ENCODE results near the gene SRPK1.

SRPK1 gene

GRCh38 chr6:35801148-35801547 lies 119.8 kb downstream of the SRPK1 start:
- Histone ChIP-seq H3K14ac (ENCODE audit: low read length) (no peak overlapping the region), H3K36me3 (replicated peaks in 1 of 2; ENCODE audit: control insufficient read depth in 2 of 2, insufficient read depth in 2 of 2, low read length in 2 of 2) (no peaks in the 10 kb centered on the region), H2BK5ac (ENCODE audit: low read length) (no peak overlapping the region), H3K18ac (ENCODE audit: low read length) (no peak overlapping the region), H3K4me3 (ENCODE audit: low read length in 2 of 2) (no peak overlapping the region), H3K23ac (ENCODE audit: low read depth, low read length, poor library complexity) (no peak overlapping the region), H2BK12ac (ENCODE audit: low read length) (no peak overlapping the region), H2BK120ac (ENCODE audit: low read depth, low read length) (no peak overlapping the region), H4K8ac (ENCODE audit: low read depth, low read length) (no peak overlapping the region), H3K9me3 (replicated peaks in 1 of 2; ENCODE audit: control insufficient read depth in 2 of 2, insufficient read depth in 1 of 2, low read depth in 1 of 2, low read length in 2 of 2) (no peaks in the 10 kb centered on the region), H2AK5ac (ENCODE audit: low read depth, low read length) (no peak overlapping the region), H3K79me1 (ENCODE audit: low read depth, low read length) (no peaks in the 10 kb centered on the region), H3K27ac (replicated peaks; ENCODE audit: low read length) (no peak overlapping the region), H3K27me3 (ENCODE audit: control insufficient read depth in 3 of 3, insufficient read depth in 3 of 3, low read depth in 1 of 3, low read length in 3 of 3) (peaks cover 0 to 13% (median 0%) of the 10 kb centered on the region in 3 experiments), H4K91ac (ENCODE audit: low read depth, low read length, poor library complexity) (no peak overlapping the region), H3K9ac (ENCODE audit: low read depth, low read length, poor library complexity) (no peak overlapping the region), H3K4me2 (ENCODE audit: insufficient read depth, low read length, poor library complexity, severe bottlenecking) (no peak overlapping the region), H3K4ac (ENCODE audit: low read length) (no peak overlapping the region), H2BK15ac (ENCODE audit: low read length) (no peak overlapping the region), H2AFZ (ENCODE audit: low read length) (no peak overlapping the region), H3K4me1 (ENCODE audit: control insufficient read depth in 2 of 2, insufficient read depth in 1 of 2, low read depth in 1 of 2, low read length in 2 of 2) (peaks cover 0 to 1% of the 10 kb centered on the region in 2 donors)
- WGBS, 2 donors (ENCODE audit: extremely low coverage in 2 of 2, insufficient read length in 2 of 2, insufficient replicate concordance in 1 of 2) = no CpG with 5 or more reads among the region's 3 CpGs
- no peak for DNase-seq (ENCODE audit: low spot score)

- Histone ChIP-seq H3K18ac (ENCODE audit: low read length) (no peak overlapping the region), H3K27me3 (ENCODE audit: control insufficient read depth in 3 of 3, insufficient read depth in 3 of 3, low read depth in 1 of 3, low read length in 3 of 3) (peaks cover 0 to 13% (median 0%) of the 10 kb centered on the region in 3 experiments), H3K4me2 (ENCODE audit: insufficient read depth, low read length, poor library complexity, severe bottlenecking) (no peak overlapping the region), H3K4me1 (ENCODE audit: control insufficient read depth in 2 of 2, insufficient read depth in 1 of 2, low read depth in 1 of 2, low read length in 2 of 2) (no peaks in the 10 kb centered on the region), H3K4me3 (ENCODE audit: low read length in 2 of 2) (no peak overlapping the region), H2BK12ac (ENCODE audit: low read length) (no peak overlapping the region), H4K91ac (ENCODE audit: low read depth, low read length, poor library complexity) (no peak overlapping the region), H2AK5ac (ENCODE audit: low read depth, low read length) (no peak overlapping the region), H2BK15ac (ENCODE audit: low read length) (no peak overlapping the region), H2BK120ac (ENCODE audit: low read depth, low read length) (no peak overlapping the region), H2BK5ac (ENCODE audit: low read length) (no peak overlapping the region), H2AFZ (ENCODE audit: low read length) (no peak overlapping the region), H3K4ac (ENCODE audit: low read length) (no peak overlapping the region), H3K36me3 (replicated peaks in 1 of 2; ENCODE audit: control insufficient read depth in 2 of 2, insufficient read depth in 2 of 2, low read length in 2 of 2) (no peaks in the 10 kb centered on the region), H3K9me3 (replicated peaks in 1 of 2; ENCODE audit: control insufficient read depth in 2 of 2, insufficient read depth in 1 of 2, low read depth in 1 of 2, low read length in 2 of 2) (no peaks in the 10 kb centered on the region), H3K14ac (ENCODE audit: low read length) (no peak overlapping the region), H4K8ac (ENCODE audit: low read depth, low read length) (no peak overlapping the region), H3K9ac (ENCODE audit: low read depth, low read length, poor library complexity) (no peak overlapping the region), H3K79me1 (ENCODE audit: low read depth, low read length) (no peaks in the 10 kb centered on the region), H3K27ac (replicated peaks; ENCODE audit: low read length) (no peak overlapping the region), H3K23ac (ENCODE audit: low read depth, low read length, poor library complexity) (no peak overlapping the region)
- no peak for DNase-seq (ENCODE audit: low spot score)
- WGBS, 2 donors (ENCODE audit: extremely low coverage in 2 of 2, insufficient read length in 2 of 2, insufficient replicate concordance in 1 of 2) = no CpG with 5 or more reads among the region's 5 CpGs
Observed at GRCh38 chr6:35798706-35799105, 122.2 kb downstream of the SRPK1 start.

GRCh38 chr6:35797837-35798526 lies 122.9 kb downstream of the SRPK1 start:
- H3K36me3 ChIP-seq (replicated peaks in 1 of 2; ENCODE audit: control insufficient read depth in 2 of 2, insufficient read depth in 2 of 2, low read length in 2 of 2) = no peaks in the 10 kb centered on the region
- H4K91ac ChIP-seq (ENCODE audit: low read depth, low read length, poor library complexity) = no peak overlapping the region
- no peak overlapping the region for H2BK12ac ChIP-seq (ENCODE audit: low read length)
- H3K27me3 ChIP-seq (ENCODE audit: control insufficient read depth in 3 of 3, insufficient read depth in 3 of 3, low read depth in 1 of 3, low read length in 3 of 3) = peaks cover 0 to 13% (median 0%) of the 10 kb centered on the region in 3 experiments
- no peaks in the 10 kb centered on the region for H3K9me3 ChIP-seq (replicated peaks in 1 of 2; ENCODE audit: control insufficient read depth in 2 of 2, insufficient read depth in 1 of 2, low read depth in 1 of 2, low read length in 2 of 2)
- H2AK5ac ChIP-seq (ENCODE audit: low read depth, low read length) = no peak overlapping the region
- no peak overlapping the region for H4K8ac ChIP-seq (ENCODE audit: low read depth, low read length)
- no CpG with 5 or more reads among the region's 8 CpGs for whole genome bisulfite sequencing, 2 donors (ENCODE audit: extremely low coverage in 2 of 2, insufficient read length in 2 of 2, insufficient replicate concordance in 1 of 2)
- peak overlapping the region; percentile 0 for H3K23ac ChIP-seq (ENCODE audit: low read depth, low read length, poor library complexity)
- peak overlapping the region; percentile 13 for H2AFZ ChIP-seq (ENCODE audit: low read length)
- no peak overlapping the region for H2BK120ac ChIP-seq (ENCODE audit: low read depth, low read length)
- no peak overlapping the region for H3K4me2 ChIP-seq (ENCODE audit: insufficient read depth, low read length, poor library complexity, severe bottlenecking)
- H3K14ac ChIP-seq (ENCODE audit: low read length) = peak overlapping the region; percentile 14
- H3K4me1 ChIP-seq (ENCODE audit: control insufficient read depth in 2 of 2, insufficient read depth in 1 of 2, low read depth in 1 of 2, low read length in 2 of 2) = no peaks in the 10 kb centered on the region
- peak overlapping the region in 1 of 2 donors; percentile 26 for H3K4me3 ChIP-seq (ENCODE audit: low read length in 2 of 2)
- H3K9ac ChIP-seq (ENCODE audit: low read depth, low read length, poor library complexity) = no peak overlapping the region
- H2BK15ac ChIP-seq (ENCODE audit: low read length) = no peak overlapping the region
- no peak overlapping the region for H2BK5ac ChIP-seq (ENCODE audit: low read length)
- peak overlapping the region; percentile 3 for H3K18ac ChIP-seq (ENCODE audit: low read length)
- H3K27ac ChIP-seq (replicated peaks; ENCODE audit: low read length) = no peak overlapping the region
- DNase-seq (ENCODE audit: low spot score) = no peak
- no peaks in the 10 kb centered on the region for H3K79me1 ChIP-seq (ENCODE audit: low read depth, low read length)
- no peak overlapping the region for H3K4ac ChIP-seq (ENCODE audit: low read length)

GRCh38 chr6:35796236-35796635 lies 124.7 kb downstream of the SRPK1 start:
- Histone ChIP-seq H2BK120ac (ENCODE audit: low read depth, low read length) (no peak overlapping the region), H2BK15ac (ENCODE audit: low read length) (no peak overlapping the region), H3K4me3 (ENCODE audit: low read length in 2 of 2) (no peak overlapping the region), H4K91ac (ENCODE audit: low read depth, low read length, poor library complexity) (no peak overlapping the region), H2BK5ac (ENCODE audit: low read length) (no peak overlapping the region), H3K23ac (ENCODE audit: low read depth, low read length, poor library complexity) (no peak overlapping the region), H3K27me3 (ENCODE audit: control insufficient read depth in 3 of 3, insufficient read depth in 3 of 3, low read depth in 1 of 3, low read length in 3 of 3) (peaks cover 0 to 17% (median 0%) of the 10 kb centered on the region in 3 experiments), H2AFZ (ENCODE audit: low read length) (no peak overlapping the region), H3K79me1 (ENCODE audit: low read depth, low read length) (no peaks in the 10 kb centered on the region), H3K18ac (ENCODE audit: low read length) (no peak overlapping the region), H3K4me1 (ENCODE audit: control insufficient read depth in 2 of 2, insufficient read depth in 1 of 2, low read depth in 1 of 2, low read length in 2 of 2) (no peaks in the 10 kb centered on the region), H3K27ac (replicated peaks; ENCODE audit: low read length) (no peak overlapping the region), H3K4ac (ENCODE audit: low read length) (no peak overlapping the region), H3K4me2 (ENCODE audit: insufficient read depth, low read length, poor library complexity, severe bottlenecking) (no peak overlapping the region), H3K9ac (ENCODE audit: low read depth, low read length, poor library complexity) (no peak overlapping the region), H2AK5ac (ENCODE audit: low read depth, low read length) (no peak overlapping the region), H3K36me3 (replicated peaks in 1 of 2; ENCODE audit: control insufficient read depth in 2 of 2, insufficient read depth in 2 of 2, low read length in 2 of 2) (no peaks in the 10 kb centered on the region), H2BK12ac (ENCODE audit: low read length) (no peak overlapping the region), H3K14ac (ENCODE audit: low read length) (peak overlapping the region; percentile 25), H3K9me3 (replicated peaks in 1 of 2; ENCODE audit: control insufficient read depth in 2 of 2, insufficient read depth in 1 of 2, low read depth in 1 of 2, low read length in 2 of 2) (no peaks in the 10 kb centered on the region), H4K8ac (ENCODE audit: low read depth, low read length) (no peak overlapping the region)
- WGBS, 2 donors (ENCODE audit: extremely low coverage in 2 of 2, insufficient read length in 2 of 2, insufficient replicate concordance in 1 of 2) = no CpG with 5 or more reads among the region's 4 CpGs
- no peak for DNase-seq (ENCODE audit: low spot score)

All from neuronal stem cell (in vitro differentiated cells).